Nephron progenitor cell (in vitro differentiated cells): ENCODE measurements around the gene UQCRC2.
A peak's percentile ranks its signal among the peaks of the same experiment; 100 is the strongest.
"Not testable (repeated sequence)": the region's sequence is repeated elsewhere in the genome, so short reads cannot be mapped to it uniquely, and the experiment has no call there.

Experiments used
- DNase-seq: peaks from one replicate; pipeline ENCODE4 v3.0.0; 2021
- H3K27ac Mint-ChIP-seq: 2 replicates; pipeline ENCODE4 v1.8.0; 2021; ENCODE audit warnings: mild to moderate bottlenecking, moderate library complexity, mixed read lengths
- H3K27me3 Mint-ChIP-seq: 2 replicates; pipeline ENCODE4 v1.8.0; 2021; ENCODE audit warnings: mild to moderate bottlenecking, low read depth, mixed read lengths; ENCODE audit not compliant: poor library complexity
- H3K36me3 Mint-ChIP-seq: 2 replicates; pipeline ENCODE4 v1.8.0; 2021; ENCODE audit warnings: low read depth, mixed read lengths
- H3K4me1 Mint-ChIP-seq: 2 replicates; pipeline ENCODE4 v1.8.0; 2021; ENCODE audit warnings: mixed read lengths
- H3K4me3 Mint-ChIP-seq: 2 replicates; pipeline ENCODE4 v1.8.0; 2021; ENCODE audit warnings: mild to moderate bottlenecking, moderate library complexity, mixed read lengths
- H3K9me3 Mint-ChIP-seq: 2 replicates; pipeline ENCODE4 v1.8.0; 2021; ENCODE audit warnings: mild to moderate bottlenecking, moderate library complexity, mixed read lengths
- CTCF ChIP-seq: fragments of 200-600 bp; sonication (generic); IDR thresholded peaks from 2 replicates; pipeline ENCODE4 v1.5.0; 2021; ENCODE audit warnings: antibody characterized with exemption

The UQCRC2 gene

GRCh38 chr16:21996923-21997696 lies 43.9 kb downstream of the UQCRC2 start:
- H3K27ac Mint-ChIP-seq = peak overlapping the region; percentile 47
- H3K4me1 Mint-ChIP-seq = peaks cover 5% of the 10 kb centered on the region
- H3K27me3 Mint-ChIP-seq = peaks cover 38% of the 10 kb centered on the region
- TF ChIP-seq CTCF = no peak
- H3K4me3 Mint-ChIP-seq = no peak overlapping the region
- H3K9me3 Mint-ChIP-seq = no peaks in the 10 kb centered on the region
- H3K36me3 Mint-ChIP-seq = no peaks in the 10 kb centered on the region
- no peak for DNase-seq

DNA sequence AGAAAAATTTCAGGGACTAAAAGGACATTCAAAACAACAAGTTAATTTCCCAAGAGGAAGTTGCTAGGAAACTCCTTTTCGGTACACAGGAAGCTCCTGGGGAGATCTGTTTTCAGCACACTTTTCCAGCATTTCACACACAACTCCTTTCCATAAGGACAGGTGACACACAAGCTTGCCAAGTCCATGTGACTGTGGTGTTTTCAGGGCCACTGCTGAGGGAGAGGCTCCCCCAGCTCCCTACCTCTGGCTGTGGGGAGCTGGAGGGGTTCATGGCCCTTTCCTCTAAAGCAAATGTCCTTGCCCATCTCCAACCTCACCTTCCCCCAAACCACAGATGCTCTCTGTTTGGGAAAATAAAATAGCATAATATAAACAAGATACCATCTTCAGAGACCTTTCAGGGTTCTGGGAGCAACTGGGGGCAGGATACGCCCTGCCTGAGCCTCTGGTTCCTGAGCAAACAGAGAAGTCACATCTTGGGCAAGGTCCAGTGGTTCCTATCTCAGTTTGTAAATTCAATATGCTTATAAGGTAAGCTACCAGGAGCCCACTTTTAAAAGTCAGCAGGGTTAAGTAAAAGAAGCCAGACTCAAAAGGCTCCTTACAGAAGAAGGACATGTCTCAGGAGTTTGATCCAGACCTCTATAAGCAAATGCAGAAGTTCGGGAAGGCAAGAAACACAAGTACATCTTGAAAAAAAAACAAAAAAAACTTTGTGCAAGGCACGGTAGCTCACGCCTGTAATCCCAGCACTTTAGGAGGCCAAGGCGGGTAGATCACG lies 44.7 kb downstream of the UQCRC2 start:
- Mint-ChIP-seq H3K27me3 (peaks cover 38% of the 10 kb centered on the region), H3K36me3 (no peaks in the 10 kb centered on the region), H3K4me1 (peaks cover 5% of the 10 kb centered on the region), H3K27ac (no peak overlapping the region), H3K9me3 (no peaks in the 10 kb centered on the region), H3K4me3 (no peak overlapping the region)
- no peak for DNase-seq
- TF ChIP-seq CTCF = no peak

DNA sequence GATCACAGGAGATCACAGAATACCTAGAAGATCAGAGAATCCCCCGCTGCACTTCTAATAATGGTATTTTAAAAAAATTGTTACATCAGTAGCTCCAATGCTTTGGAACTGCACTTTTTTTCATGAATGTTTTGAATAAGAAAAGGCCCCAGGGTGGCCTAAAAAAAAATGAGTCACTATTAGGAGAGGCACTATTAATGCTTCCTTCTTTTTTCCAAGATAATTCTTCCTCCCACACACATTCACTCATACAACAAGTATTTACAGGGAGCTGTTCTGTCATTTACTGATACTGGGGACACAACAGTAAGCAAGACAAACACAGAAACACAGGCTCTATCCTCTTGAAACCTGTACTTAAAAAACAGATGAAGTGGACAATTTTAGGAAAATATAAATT lies 48.4 kb downstream of the UQCRC2 start:
- no peaks in the 10 kb centered on the region for H3K9me3 Mint-ChIP-seq
- H3K27ac Mint-ChIP-seq = no peak overlapping the region
- H3K4me3 Mint-ChIP-seq = no peak overlapping the region
- H3K27me3 Mint-ChIP-seq = peaks cover 65% of the 10 kb centered on the region
- DNase-seq = no peak
- no peak for TF ChIP-seq CTCF
- no peaks in the 10 kb centered on the region for H3K36me3 Mint-ChIP-seq
- peaks cover 22% of the 10 kb centered on the region for H3K4me1 Mint-ChIP-seq

GRCh38 chr16:22002047-22002446 lies 48.9 kb downstream of the UQCRC2 start:
- Mint-ChIP-seq H3K27me3 (peaks cover 66% of the 10 kb centered on the region), H3K4me1 (peaks cover 27% of the 10 kb centered on the region)
- not testable (repeated sequence) for DNase-seq, H3K9me3 Mint-ChIP-seq, H3K27ac Mint-ChIP-seq, H3K36me3 Mint-ChIP-seq, H3K4me3 Mint-ChIP-seq

DNA sequence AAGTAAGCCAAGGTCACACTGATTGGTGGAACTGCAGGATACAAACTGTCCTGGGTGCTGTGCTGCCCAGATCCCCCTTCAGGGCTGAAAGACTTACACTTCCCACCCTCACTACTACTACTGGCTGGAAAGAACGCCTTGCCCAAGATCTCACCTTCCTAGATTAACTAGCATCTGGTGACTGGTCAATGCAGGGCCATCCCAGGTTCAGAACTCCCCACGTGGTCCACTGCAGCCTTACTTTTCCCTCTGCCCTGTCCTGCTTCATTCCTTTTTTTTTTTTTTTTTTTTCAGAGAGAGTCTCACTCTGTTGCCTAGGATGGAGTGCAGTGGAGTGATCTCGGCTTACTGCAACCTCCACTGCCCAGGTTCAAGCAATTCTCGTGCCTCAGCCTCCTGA lies 50.0 kb downstream of the UQCRC2 start:
- no peak overlapping the region for H3K4me3 Mint-ChIP-seq
- DNase-seq = no peak

More for the DNA sequence above, 50.0 kb downstream of the UQCRC2 start:
- no peak for TF ChIP-seq CTCF
- Mint-ChIP-seq H3K27me3 (peaks cover 62% of the 10 kb centered on the region), H3K4me1 (peaks cover 31% of the 10 kb centered on the region), H3K36me3 (no peaks in the 10 kb centered on the region), H3K27ac (no peak overlapping the region), H3K9me3 (no peaks in the 10 kb centered on the region)
